ENCODE data around the gene AMOTL2. TPM values are rescaled to one million over a fixed set of nuclear protein-coding genes. Genes with fewer than 3 reads are reported as not detected.

AMOTL2 gene
- polyA plus RNA-seq, 4 donors, result 6.7 to 44.3 (median 10.3) TPM

GRCh38 chr3:134366221-134366927 is 7.9 kb downstream of the AMOTL2 start:
- WGBS, 3 donors, result 87 to 95% (median 93%) methylated on average over 13 of the region's 13 CpGs
- Histone ChIP-seq H3K4me3 (ENCODE audit: low read depth in 1 of 3, low read length in 3 of 3) (no peak overlapping the region), H3K27ac (ENCODE audit: low read depth in 1 of 3, low read length in 2 of 3) (no peak overlapping the region), H3K9me3 (ENCODE audit: control insufficient read depth in 2 of 2, insufficient read depth in 1 of 2, low read depth in 1 of 2, low read length in 1 of 2) (no peaks in the 10 kb centered on the region), H3K4me1 (ENCODE audit: control insufficient read depth in 3 of 3, insufficient read depth in 2 of 3, low read depth in 1 of 3, low read length in 2 of 3) (peaks cover 9 to 62% (median 9%) of the 10 kb centered on the region in 3 donors), H3K36me3 (ENCODE audit: control insufficient read depth in 3 of 3, insufficient read depth in 2 of 3, low read depth in 1 of 3, low read length in 3 of 3) (peaks cover 0 to 96% (median 10%) of the 10 kb centered on the region in 3 donors), H3K27me3 (ENCODE audit: control insufficient read depth in 3 of 3, insufficient read depth in 3 of 3, low read length in 3 of 3) (no peaks in the 10 kb centered on the region)
- FAIRE-seq (no peak), DNase-seq (no peak)

DNA sequence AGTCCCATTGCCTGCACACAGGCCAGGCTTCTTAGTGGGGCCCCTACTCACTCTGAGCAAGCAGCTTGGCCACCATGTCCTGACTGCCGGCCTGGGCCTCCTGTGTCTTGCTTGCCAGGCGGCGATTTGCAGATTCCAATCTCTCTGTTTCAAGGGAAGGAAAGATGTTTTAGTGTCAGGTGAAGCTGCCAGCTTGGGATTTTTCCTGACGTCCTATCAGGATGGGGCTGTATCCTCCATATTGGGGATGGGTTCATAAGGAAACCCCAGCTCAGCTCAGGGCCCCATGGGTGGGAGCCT is 8.5 kb downstream of the AMOTL2 start:
- DNase-seq, result no peak
- 89 to 96% (median 91%) methylated on average over 4 of the region's 4 CpGs for WGBS, 3 donors
- Histone ChIP-seq H3K4me3 (ENCODE audit: low read depth in 1 of 3, low read length in 3 of 3) (no peak overlapping the region), H3K27ac (ENCODE audit: low read depth in 1 of 3, low read length in 2 of 3) (peak overlapping the region in 1 of 3 donors; percentile 82), H3K9me3 (ENCODE audit: control insufficient read depth in 2 of 2, insufficient read depth in 1 of 2, low read depth in 1 of 2, low read length in 1 of 2) (no peaks in the 10 kb centered on the region), H3K36me3 (ENCODE audit: control insufficient read depth in 3 of 3, insufficient read depth in 2 of 3, low read depth in 1 of 3, low read length in 3 of 3) (peaks cover 0 to 96% (median 9%) of the 10 kb centered on the region in 3 donors), H3K27me3 (ENCODE audit: control insufficient read depth in 3 of 3, insufficient read depth in 3 of 3, low read length in 3 of 3) (no peaks in the 10 kb centered on the region), H3K4me1 (ENCODE audit: control insufficient read depth in 3 of 3, insufficient read depth in 2 of 3, low read depth in 1 of 3, low read length in 2 of 3) (peaks cover 9 to 55% (median 9%) of the 10 kb centered on the region in 3 donors)
- FAIRE-seq, result no peak

GRCh38 chr3:134364936-134365765 is 9.1 kb downstream of the AMOTL2 start:
- DNase-seq (no peak), FAIRE-seq (no peak)
- Histone ChIP-seq H3K4me1 (ENCODE audit: control insufficient read depth in 3 of 3, insufficient read depth in 2 of 3, low read depth in 1 of 3, low read length in 2 of 3) (peaks cover 9 to 50% (median 9%) of the 10 kb centered on the region in 3 donors), H3K4me3 (ENCODE audit: low read depth in 1 of 3, low read length in 3 of 3) (peak overlapping the region in 1 of 3 donors; percentile 19), H3K27ac (ENCODE audit: low read depth in 1 of 3, low read length in 2 of 3) (peak overlapping the region; percentile 61 to 87 (median 82)), H3K27me3 (ENCODE audit: control insufficient read depth in 3 of 3, insufficient read depth in 3 of 3, low read length in 3 of 3) (no peaks in the 10 kb centered on the region), H3K9me3 (ENCODE audit: control insufficient read depth in 2 of 2, insufficient read depth in 1 of 2, low read depth in 1 of 2, low read length in 1 of 2) (no peaks in the 10 kb centered on the region), H3K36me3 (ENCODE audit: control insufficient read depth in 3 of 3, insufficient read depth in 2 of 3, low read depth in 1 of 3, low read length in 3 of 3) (peaks cover 0 to 97% (median 12%) of the 10 kb centered on the region in 3 donors)
- 49 to 68% (median 59%) methylated on average over 8 of the region's 8 CpGs for WGBS, 3 donors

DNA sequence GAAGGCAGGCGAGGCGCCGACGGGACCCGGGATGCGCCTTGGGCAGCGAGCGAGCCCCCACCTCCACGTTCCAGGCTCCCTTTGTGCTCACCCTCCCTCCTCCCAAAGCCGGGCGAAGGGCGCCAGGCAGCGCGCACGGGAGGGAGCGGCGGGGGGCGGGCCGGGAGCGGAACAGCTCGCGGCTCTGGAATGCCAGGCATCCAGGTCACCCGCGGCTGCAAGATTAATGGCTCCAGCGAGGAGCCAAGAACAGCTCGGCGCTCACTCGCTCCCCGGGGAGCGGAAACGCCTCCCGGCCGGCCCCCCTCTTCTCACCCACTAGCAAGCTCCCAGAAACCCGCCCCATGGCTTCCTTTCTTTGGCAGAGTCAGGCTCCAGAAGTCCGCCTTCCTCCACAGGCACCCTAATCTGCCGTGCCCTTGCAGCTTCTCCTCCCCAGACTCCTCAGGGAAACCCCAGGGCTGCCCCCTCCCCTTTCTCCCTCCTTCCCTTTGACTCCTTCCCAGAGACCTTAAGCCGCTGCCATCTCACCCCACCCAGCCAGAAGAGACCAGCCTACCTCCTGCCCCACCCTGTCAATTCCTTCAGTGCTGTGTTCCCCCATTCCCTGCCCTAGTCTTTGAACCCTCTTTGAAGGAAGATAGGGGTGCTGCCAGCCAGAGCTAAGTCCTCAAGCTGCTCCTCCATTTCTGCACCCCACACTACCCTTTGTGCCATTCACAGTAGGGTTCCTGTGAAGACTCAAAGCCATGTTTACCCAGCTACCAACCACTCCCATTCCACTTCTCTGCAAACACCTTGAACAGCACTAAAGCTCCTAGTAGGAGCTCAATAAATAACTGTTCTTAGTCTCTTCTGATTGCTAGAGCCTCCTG is 9.9 kb downstream of the AMOTL2 start:
- Histone ChIP-seq H3K4me3 (ENCODE audit: low read depth in 1 of 3, low read length in 3 of 3) (peak overlapping the region in 2 of 3 donors; percentile 10 to 23), H3K4me1 (ENCODE audit: control insufficient read depth in 3 of 3, insufficient read depth in 2 of 3, low read depth in 1 of 3, low read length in 2 of 3) (peaks cover 8 to 43% (median 9%) of the 10 kb centered on the region in 3 donors), H3K9me3 (ENCODE audit: control insufficient read depth in 2 of 2, insufficient read depth in 1 of 2, low read depth in 1 of 2, low read length in 1 of 2) (no peaks in the 10 kb centered on the region), H3K27ac (ENCODE audit: low read depth in 1 of 3, low read length in 2 of 3) (peak overlapping the region; percentile 82 to 87 (median 84)), H3K36me3 (ENCODE audit: control insufficient read depth in 3 of 3, insufficient read depth in 2 of 3, low read depth in 1 of 3, low read length in 3 of 3) (peaks cover under 1 to 97% (median 12%) of the 10 kb centered on the region in 3 donors), H3K27me3 (ENCODE audit: control insufficient read depth in 3 of 3, insufficient read depth in 3 of 3, low read length in 3 of 3) (no peaks in the 10 kb centered on the region)
- FAIRE-seq (no peak), DNase-seq (peak; percentile 93 to 95)
- 0 to 2% (median 1%) methylated on average over 24 to 37 of the region's 37 CpGs for WGBS, 3 donors

DNA sequence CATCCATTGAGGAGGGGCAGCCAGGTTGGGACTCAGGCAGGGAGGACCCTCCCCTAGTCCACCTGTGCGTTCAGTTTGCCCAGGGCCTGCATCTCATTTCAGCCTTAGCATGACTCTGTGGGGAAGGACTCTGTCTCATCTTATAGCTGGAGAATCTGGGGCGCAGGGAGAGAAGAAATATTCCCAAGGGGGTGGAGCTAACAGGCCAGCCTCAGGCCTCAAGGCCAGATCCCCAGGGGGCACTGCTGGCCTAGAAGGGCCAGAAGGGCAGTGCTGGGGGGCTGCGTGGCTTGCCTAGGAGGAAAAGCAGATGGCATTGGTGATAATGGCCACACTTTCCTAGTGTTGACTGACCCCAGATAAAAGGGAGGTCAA is 10.9 kb downstream of the AMOTL2 start:
- no peak for FAIRE-seq
- Histone ChIP-seq H3K27ac (ENCODE audit: low read depth in 1 of 3, low read length in 2 of 3) (peak overlapping the region; percentile 69 to 87 (median 84)), H3K4me1 (ENCODE audit: control insufficient read depth in 3 of 3, insufficient read depth in 2 of 3, low read depth in 1 of 3, low read length in 2 of 3) (peaks cover 8 to 37% (median 9%) of the 10 kb centered on the region in 3 donors), H3K9me3 (ENCODE audit: control insufficient read depth in 2 of 2, insufficient read depth in 1 of 2, low read depth in 1 of 2, low read length in 1 of 2) (no peaks in the 10 kb centered on the region), H3K36me3 (ENCODE audit: control insufficient read depth in 3 of 3, insufficient read depth in 2 of 3, low read depth in 1 of 3, low read length in 3 of 3) (peaks cover 2 to 97% (median 12%) of the 10 kb centered on the region in 3 donors), H3K27me3 (ENCODE audit: control insufficient read depth in 3 of 3, insufficient read depth in 3 of 3, low read length in 3 of 3) (no peaks in the 10 kb centered on the region), H3K4me3 (ENCODE audit: low read depth in 1 of 3, low read length in 3 of 3) (no peak overlapping the region)
- 61 to 79% (median 75%) methylated on average over 3 of the region's 3 CpGs for WGBS, 3 donors
- DNase-seq, result no peak

GRCh38 chr3:134362670-134363380 is 11.4 kb downstream of the AMOTL2 start:
- Histone ChIP-seq H3K27ac (ENCODE audit: low read depth in 1 of 3, low read length in 2 of 3) (peak overlapping the region in 2 of 3 donors; percentile 84 to 87), H3K4me3 (ENCODE audit: low read depth in 1 of 3, low read length in 3 of 3) (no peak overlapping the region), H3K36me3 (ENCODE audit: control insufficient read depth in 3 of 3, insufficient read depth in 2 of 3, low read depth in 1 of 3, low read length in 3 of 3) (peaks cover 2 to 97% (median 12%) of the 10 kb centered on the region in 3 donors), H3K27me3 (ENCODE audit: control insufficient read depth in 3 of 3, insufficient read depth in 3 of 3, low read length in 3 of 3) (no peaks in the 10 kb centered on the region), H3K4me1 (ENCODE audit: control insufficient read depth in 3 of 3, insufficient read depth in 2 of 3, low read depth in 1 of 3, low read length in 2 of 3) (peaks cover 8 to 38% (median 9%) of the 10 kb centered on the region in 3 donors), H3K9me3 (ENCODE audit: control insufficient read depth in 2 of 2, insufficient read depth in 1 of 2, low read depth in 1 of 2, low read length in 1 of 2) (no peaks in the 10 kb centered on the region)
- DNase-seq, result no peak
- no peak for FAIRE-seq
- 85 to 87% (median 86%) methylated on average over 6 of the region's 6 CpGs for WGBS, 3 donors

DNA sequence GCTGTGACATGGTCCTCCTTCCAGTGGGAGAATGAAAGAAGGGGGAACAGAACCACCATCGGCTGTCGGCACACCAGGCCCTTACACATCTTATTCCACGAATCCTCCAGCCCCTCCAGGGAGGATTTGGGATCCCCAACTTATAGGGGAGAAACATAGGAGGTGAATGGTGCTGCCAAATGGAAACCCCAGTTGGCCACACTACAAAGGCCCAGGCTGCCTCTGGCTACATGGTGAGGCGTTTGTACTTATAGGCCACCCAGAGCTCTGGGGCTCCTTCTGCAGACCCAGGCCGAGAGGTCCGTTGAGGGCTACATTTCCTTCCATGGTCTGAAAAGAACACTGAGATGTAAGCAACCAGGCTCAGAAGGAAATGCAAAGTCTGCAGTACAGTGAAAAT is 12.0 kb downstream of the AMOTL2 start:
- FAIRE-seq (no peak), DNase-seq (no peak)
- no peaks in the 10 kb centered on the region for H3K27me3 ChIP-seq (ENCODE audit: control insufficient read depth in 3 of 3, insufficient read depth in 3 of 3, low read length in 3 of 3)
- peak overlapping the region in 1 of 3 donors; percentile 2 for H3K27ac ChIP-seq (ENCODE audit: low read depth in 1 of 3, low read length in 2 of 3)
- H3K9me3 ChIP-seq (ENCODE audit: control insufficient read depth in 2 of 2, insufficient read depth in 1 of 2, low read depth in 1 of 2, low read length in 1 of 2), result no peaks in the 10 kb centered on the region
- no peak overlapping the region for H3K4me3 ChIP-seq (ENCODE audit: low read depth in 1 of 3, low read length in 3 of 3)
- 85 to 96% (median 92%) methylated on average over 6 of the region's 6 CpGs for WGBS, 3 donors
- H3K4me1 ChIP-seq (ENCODE audit: control insufficient read depth in 3 of 3, insufficient read depth in 2 of 3, low read depth in 1 of 3, low read length in 2 of 3), result peaks cover 8 to 44% (median 9%) of the 10 kb centered on the region in 3 donors
- H3K36me3 ChIP-seq (ENCODE audit: control insufficient read depth in 3 of 3, insufficient read depth in 2 of 3, low read depth in 1 of 3, low read length in 3 of 3), result peaks cover 2 to 97% (median 12%) of the 10 kb centered on the region in 3 donors

Measured in small intestine (tissue), 7 donors.